HL-60 (cell line): ENCODE results near the gene CAP1.

Experiments used
- DNase-seq, 2 experiments: peaks; one replicate each; pipeline ENCODE4 v3.0.0-alpha.2; 2010 to 2020; ENCODE audit warnings: low read depth in 1 of 2, low spot score in 1 of 2
- H3K27ac ChIP-seq: fragments of 250-450 bp; sonication (Bioruptor Pico); replicated peaks from 2 replicates; pipeline ENCODE4 v1.5.1; 2020; ENCODE audit warnings: mild to moderate bottlenecking, moderate library complexity
- H3K27me3 ChIP-seq: fragments of 250-450 bp; sonication (Bioruptor Pico); 2 replicates; pipeline ENCODE4 v1.5.1; 2021; ENCODE audit warnings: mild to moderate bottlenecking, moderate library complexity; ENCODE audit not compliant: insufficient read depth, poor library complexity, severe bottlenecking
- H3K4me3 ChIP-seq: replicated peaks from 2 replicates; pipeline ENCODE4 v1.5.1; 2011; ENCODE audit warnings: mild to moderate bottlenecking, control low read depth, low read length; ENCODE audit not compliant: insufficient read depth
- GABPA ChIP-seq: IDR thresholded peaks from 2 replicates; pipeline ENCODE4 v1.6.1; 2012; ENCODE audit warnings: low read depth
- POLR2AphosphoS5 ChIP-seq: IDR thresholded peaks from 2 replicates; pipeline ENCODE4 v1.6.1; 2012; ENCODE audit warnings: low read depth
- REST ChIP-seq: IDR thresholded peaks from 2 replicates; pipeline ENCODE4 v1.6.1; 2012; ENCODE audit warnings: low read depth; ENCODE audit not compliant: insufficient replicate concordance
- SPI1 ChIP-seq: IDR thresholded peaks from 2 replicates; pipeline ENCODE4 v1.6.1; 2012; ENCODE audit warnings: low read depth, mild to moderate bottlenecking, borderline replicate concordance
- TF ChIP-seq, protein P1 (sequence below): IDR thresholded peaks from one replicate; pipeline ENCODE4 v1.5.1; 2011; ENCODE audit warnings: low read length, control low read depth, inconsistent platforms; ENCODE audit not compliant: insufficient read depth

Gene CAP1

GRCh38 chr1:40058453-40059337 lies 18.2 kb downstream of the CAP1 start:
- TF ChIP-seq SPI1: no peak
- Histone ChIP-seq H3K4me3 (no peak overlapping the region), H3K27me3 (no peaks in the 10 kb centered on the region), H3K27ac (peak overlapping the region; percentile 78)
- no peak for DNase-seq

GRCh38 chr1:40059338-40059959 lies 18.9 kb downstream of the CAP1 start:
- H3K4me3 ChIP-seq: no peak overlapping the region; the same call in 1 of the 2 replicates
- H3K27ac ChIP-seq: peak overlapping the region; percentile 78
- TF ChIP-seq REST (no peak), SPI1 (peak; percentile 85), GABPA (peak; percentile 55; the same call in 1 of the 2 replicates), POLR2AphosphoS5 (peak; percentile 27; the same call in 1 of the 2 replicates)
- peak in 1 of 2 experiments; percentile 74 for DNase-seq
- no peaks in the 10 kb centered on the region for H3K27me3 ChIP-seq

GRCh38 chr1:40059960-40060750 lies 19.6 kb downstream of the CAP1 start:
- Histone ChIP-seq H3K4me3 (no peak overlapping the region; the same call in 1 of the 2 replicates), H3K27me3 (no peaks in the 10 kb centered on the region), H3K27ac (peak overlapping the region; percentile 78)
- no peak; the same call in 1 of the 2 replicates for TF ChIP-seq SPI1
- TF ChIP-seq, protein P1, sequence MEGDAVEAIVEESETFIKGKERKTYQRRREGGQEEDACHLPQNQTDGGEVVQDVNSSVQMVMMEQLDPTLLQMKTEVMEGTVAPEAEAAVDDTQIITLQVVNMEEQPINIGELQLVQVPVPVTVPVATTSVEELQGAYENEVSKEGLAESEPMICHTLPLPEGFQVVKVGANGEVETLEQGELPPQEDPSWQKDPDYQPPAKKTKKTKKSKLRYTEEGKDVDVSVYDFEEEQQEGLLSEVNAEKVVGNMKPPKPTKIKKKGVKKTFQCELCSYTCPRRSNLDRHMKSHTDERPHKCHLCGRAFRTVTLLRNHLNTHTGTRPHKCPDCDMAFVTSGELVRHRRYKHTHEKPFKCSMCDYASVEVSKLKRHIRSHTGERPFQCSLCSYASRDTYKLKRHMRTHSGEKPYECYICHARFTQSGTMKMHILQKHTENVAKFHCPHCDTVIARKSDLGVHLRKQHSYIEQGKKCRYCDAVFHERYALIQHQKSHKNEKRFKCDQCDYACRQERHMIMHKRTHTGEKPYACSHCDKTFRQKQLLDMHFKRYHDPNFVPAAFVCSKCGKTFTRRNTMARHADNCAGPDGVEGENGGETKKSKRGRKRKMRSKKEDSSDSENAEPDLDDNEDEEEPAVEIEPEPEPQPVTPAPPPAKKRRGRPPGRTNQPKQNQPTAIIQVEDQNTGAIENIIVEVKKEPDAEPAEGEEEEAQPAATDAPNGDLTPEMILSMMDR: no peak
- TF ChIP-seq GABPA: no peak
- no peak for TF ChIP-seq REST
- TF ChIP-seq POLR2AphosphoS5: no peak
- peak; percentile 56 to 61 for DNase-seq

GRCh38 chr1:40064797-40065499 lies 24.4 kb downstream of the CAP1 start:
- TF ChIP-seq GABPA (no peak), SPI1 (peak; percentile 97)
- peak overlapping the region; percentile 87 for H3K27ac ChIP-seq
- DNase-seq: peak in 1 of 2 experiments; percentile 87
- H3K4me3 ChIP-seq: no peak overlapping the region
- no peaks in the 10 kb centered on the region for H3K27me3 ChIP-seq
